Loucy (cell line): Measurements from ENCODE around the gene LGR5.

ENCODE experiments used
- H2AFZ ChIP-seq: fragments of 200-600 bp; sonication (generic); 2 replicates; pipeline ENCODE4 v1.6.0; 2016; ENCODE audit warnings: antibody characterized with exemption, mild to moderate bottlenecking, low read length, moderate library complexity
- H3F3A ChIP-seq: fragments of 200-600 bp; 2 replicates; pipeline ENCODE4 v1.6.0; 2016; ENCODE audit warnings: antibody characterized with exemption, low read depth, mild to moderate bottlenecking
- H3K27me3 ChIP-seq: fragments of 200-600 bp; sonication (generic); 2 replicates; pipeline ENCODE4 v1.6.1; 2014; ENCODE audit warnings: low read length, mild to moderate bottlenecking; ENCODE audit not compliant: insufficient read depth, poor library complexity, severe bottlenecking
- H3K36me3 ChIP-seq: fragments of 200-600 bp; sonication (generic); 2 replicates; pipeline ENCODE4 v1.6.1; 2016; ENCODE audit warnings: low read length; ENCODE audit not compliant: insufficient read depth
- H3K4me1 ChIP-seq: fragments of 200-600 bp; sonication (generic); 2 replicates; pipeline ENCODE4 v1.5.1; 2014; ENCODE audit warnings: low read length, mild to moderate bottlenecking; ENCODE audit not compliant: insufficient read depth, poor library complexity, severe bottlenecking
- H3K4me2 ChIP-seq: fragments of 200-600 bp; sonication (generic); 2 replicates; pipeline ENCODE4 v1.6.0; 2014; ENCODE audit warnings: antibody characterized with exemption, low read length, low read depth, mild to moderate bottlenecking; ENCODE audit not compliant: poor library complexity, severe bottlenecking
- H3K4me3 ChIP-seq: fragments of 200-600 bp; sonication (generic); 2 replicates; pipeline ENCODE4 v1.5.1; 2014; ENCODE audit warnings: low read length, mild to moderate bottlenecking, mixed read lengths; ENCODE audit not compliant: poor library complexity, severe bottlenecking
- H3K79me2 ChIP-seq: fragments of 200-600 bp; sonication (generic); 2 replicates; pipeline ENCODE4 v1.6.1; 2014; ENCODE audit warnings: low read length; ENCODE audit not compliant: insufficient read depth
- H3K9ac ChIP-seq: fragments of 200-600 bp; sonication (generic); 2 replicates; pipeline ENCODE4 v1.6.0; 2014; ENCODE audit warnings: mild to moderate bottlenecking, low read depth, low read length, moderate library complexity; ENCODE audit not compliant: poor library complexity, severe bottlenecking
- H3K9me2 ChIP-seq: fragments of 200-600 bp; sonication (generic); replicated peaks from 2 replicates; pipeline ENCODE4 v1.6.1; 2016; ENCODE audit warnings: low read depth, low read length, mixed read lengths
- H3K9me3 ChIP-seq: fragments of 200-600 bp; sonication (generic); 2 replicates; pipeline ENCODE4 v1.6.1; 2014; ENCODE audit warnings: mild to moderate bottlenecking, antibody characterized with exemption, low read length, low read depth; ENCODE audit not compliant: insufficient read depth
- H4K20me1 ChIP-seq: fragments of 200-600 bp; sonication (generic); 2 replicates; pipeline ENCODE4 v1.6.0; 2014; ENCODE audit warnings: antibody characterized with exemption, low read length, mild to moderate bottlenecking; ENCODE audit not compliant: insufficient read depth, poor library complexity, severe bottlenecking
- CTCF ChIP-seq: fragments of 200-600 bp; sonication (generic); conservative IDR thresholded peaks from 2 replicates; pipeline ENCODE4 v1.5.1; 2014; ENCODE audit warnings: mild to moderate bottlenecking, antibody characterized with exemption, low read length
- EZH2phosphoT487 ChIP-seq: fragments of 200-600 bp; IDR thresholded peaks from 2 replicates; pipeline ENCODE4 v1.6.1; 2018; ENCODE audit warnings: antibody characterized with exemption, mild to moderate bottlenecking, moderate library complexity, borderline replicate concordance

The LGR5 gene

GRCh38 chr12:71621938-71622337 is 182.3 kb downstream of the LGR5 start:
- Histone ChIP-seq H3K9me2 (no peaks in the 10 kb centered on the region), H3K36me3 (peaks cover 91% of the 10 kb centered on the region), H3K27me3 (no peaks in the 10 kb centered on the region), H3K4me3 (no peak overlapping the region), H3K79me2 (no peaks in the 10 kb centered on the region), H3K4me2 (no peak overlapping the region), H3K4me1 (no peaks in the 10 kb centered on the region), H3K9ac (no peak overlapping the region), H3K9me3 (no peaks in the 10 kb centered on the region), H3F3A (no peaks in the 10 kb centered on the region), H2AFZ (no peak overlapping the region), H4K20me1 (no peaks in the 10 kb centered on the region)
- no peak for TF ChIP-seq EZH2phosphoT487
- no peak for TF ChIP-seq CTCF

GRCh38 chr12:71625476-71625875 is 185.9 kb downstream of the LGR5 start:
- Histone ChIP-seq H4K20me1 (no peaks in the 10 kb centered on the region), H3F3A (no peaks in the 10 kb centered on the region), H3K4me3 (no peak overlapping the region), H3K79me2 (no peaks in the 10 kb centered on the region), H3K4me2 (no peak overlapping the region), H2AFZ (no peak overlapping the region), H3K27me3 (no peaks in the 10 kb centered on the region), H3K36me3 (peaks cover 92% of the 10 kb centered on the region), H3K9ac (no peak overlapping the region), H3K9me2 (no peaks in the 10 kb centered on the region), H3K9me3 (no peaks in the 10 kb centered on the region), H3K4me1 (no peaks in the 10 kb centered on the region)
- TF ChIP-seq EZH2phosphoT487 (no peak), CTCF (no peak)

- peaks cover 95% of the 10 kb centered on the region for H3K36me3 ChIP-seq
- H3K9me3 ChIP-seq = no peaks in the 10 kb centered on the region
- H3K4me3 ChIP-seq = no peak overlapping the region
- no peaks in the 10 kb centered on the region for H3K79me2 ChIP-seq
- no peak overlapping the region for H2AFZ ChIP-seq
- TF ChIP-seq CTCF (no peak), EZH2phosphoT487 (no peak)
- H3K9me2 ChIP-seq = no peaks in the 10 kb centered on the region
- H3F3A ChIP-seq = no peaks in the 10 kb centered on the region
- no peaks in the 10 kb centered on the region for H3K4me1 ChIP-seq
- no peak overlapping the region for H3K4me2 ChIP-seq
- no peaks in the 10 kb centered on the region for H3K27me3 ChIP-seq
- no peaks in the 10 kb centered on the region for H4K20me1 ChIP-seq
- H3K9ac ChIP-seq = no peak overlapping the region
These were observed 186.5 kb downstream of the LGR5 start for GRCh38 chr12:71626098-71626497.
